NCI-H446 (cell line): ENCODE results near the gene NBPF1.

Experiments used
- DNase-seq, 2 experiments: peaks; one replicate each; lab custom pipeline; 2025; lab: John Stamatoyannopoulos, UW

NBPF1 gene

GRCh38 chr1:16512624-16513411, 100.5 kb downstream of the NBPF1 start:
- peak; percentile 40 to 41 for DNase-seq
